Astrocyte of the spinal cord (primary cell): ENCODE data around the gene SNX24.

Experiments
- DNase-seq: peaks from one replicate; pipeline ENCODE4 v3.0.0; 2011; ENCODE audit warnings: low read depth, low spot score
- H3K4me3 ChIP-seq: 2 replicates; pipeline ENCODE4 v1.5.1; 2011; ENCODE audit warnings: low read depth, mild to moderate bottlenecking, low read length, moderate library complexity
- in situ Hi-C: cut with HindIII; loops from 2 replicates; pipeline ENCODE4 v1.10.0; 2017; ENCODE audit warnings: low sequenced_read_pairs
- TF ChIP-seq, protein P1 (sequence below): IDR thresholded peaks from 2 replicates; pipeline ENCODE4 v1.5.1; 2012; ENCODE audit warnings: low read depth, mild to moderate bottlenecking, low read length, inconsistent platforms

Gene SNX24

DNA sequence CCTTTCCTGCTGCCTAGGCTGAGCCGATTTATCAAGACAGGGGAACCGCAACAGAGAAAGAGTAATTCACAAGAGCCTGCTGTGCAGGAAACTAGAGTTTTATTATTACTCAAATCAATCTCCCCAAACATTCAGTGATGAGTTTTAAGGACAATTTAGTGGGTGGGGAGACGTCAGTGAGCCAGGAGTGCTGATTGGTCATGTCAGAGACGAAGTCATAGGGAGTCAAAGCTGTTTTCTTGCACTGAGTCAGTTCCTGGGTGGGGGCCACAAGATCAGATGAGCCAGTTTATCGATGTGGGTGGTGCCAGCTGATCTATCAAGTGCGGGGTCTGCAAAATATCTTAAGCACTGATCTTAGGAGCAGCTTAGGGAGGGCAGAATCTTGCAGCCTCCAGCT lies 19.0 kb downstream of the SNX24 start:
- H3K4me3 ChIP-seq = no peak overlapping the region
- in situ Hi-C loops = no loop called here
- TF ChIP-seq, protein P1, sequence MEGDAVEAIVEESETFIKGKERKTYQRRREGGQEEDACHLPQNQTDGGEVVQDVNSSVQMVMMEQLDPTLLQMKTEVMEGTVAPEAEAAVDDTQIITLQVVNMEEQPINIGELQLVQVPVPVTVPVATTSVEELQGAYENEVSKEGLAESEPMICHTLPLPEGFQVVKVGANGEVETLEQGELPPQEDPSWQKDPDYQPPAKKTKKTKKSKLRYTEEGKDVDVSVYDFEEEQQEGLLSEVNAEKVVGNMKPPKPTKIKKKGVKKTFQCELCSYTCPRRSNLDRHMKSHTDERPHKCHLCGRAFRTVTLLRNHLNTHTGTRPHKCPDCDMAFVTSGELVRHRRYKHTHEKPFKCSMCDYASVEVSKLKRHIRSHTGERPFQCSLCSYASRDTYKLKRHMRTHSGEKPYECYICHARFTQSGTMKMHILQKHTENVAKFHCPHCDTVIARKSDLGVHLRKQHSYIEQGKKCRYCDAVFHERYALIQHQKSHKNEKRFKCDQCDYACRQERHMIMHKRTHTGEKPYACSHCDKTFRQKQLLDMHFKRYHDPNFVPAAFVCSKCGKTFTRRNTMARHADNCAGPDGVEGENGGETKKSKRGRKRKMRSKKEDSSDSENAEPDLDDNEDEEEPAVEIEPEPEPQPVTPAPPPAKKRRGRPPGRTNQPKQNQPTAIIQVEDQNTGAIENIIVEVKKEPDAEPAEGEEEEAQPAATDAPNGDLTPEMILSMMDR = no peak
- DNase-seq = no peak

DNA sequence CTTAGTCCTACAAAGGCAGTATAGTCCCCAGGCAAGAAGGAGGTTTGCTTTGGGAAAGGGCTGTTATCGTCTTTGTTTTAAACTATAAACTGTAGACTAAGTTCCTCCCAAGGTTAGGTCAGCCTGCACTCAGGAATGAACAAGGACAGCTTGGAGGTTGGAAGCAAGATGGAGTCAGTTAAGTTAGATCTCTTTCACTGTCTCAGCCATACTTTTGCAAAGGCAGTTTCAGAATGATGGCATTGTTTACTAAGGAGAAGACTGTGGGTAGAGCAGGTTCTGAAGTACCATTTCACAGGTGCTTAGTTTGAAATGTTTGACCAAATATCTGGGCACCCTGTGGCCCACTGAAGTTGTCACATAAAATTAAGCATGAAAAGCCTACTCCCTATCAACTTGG lies 19.4 kb downstream of the SNX24 start:
- TF ChIP-seq, protein P1 = no peak
- DNase-seq = no peak
- in situ Hi-C loops = no loop called here

DNA sequence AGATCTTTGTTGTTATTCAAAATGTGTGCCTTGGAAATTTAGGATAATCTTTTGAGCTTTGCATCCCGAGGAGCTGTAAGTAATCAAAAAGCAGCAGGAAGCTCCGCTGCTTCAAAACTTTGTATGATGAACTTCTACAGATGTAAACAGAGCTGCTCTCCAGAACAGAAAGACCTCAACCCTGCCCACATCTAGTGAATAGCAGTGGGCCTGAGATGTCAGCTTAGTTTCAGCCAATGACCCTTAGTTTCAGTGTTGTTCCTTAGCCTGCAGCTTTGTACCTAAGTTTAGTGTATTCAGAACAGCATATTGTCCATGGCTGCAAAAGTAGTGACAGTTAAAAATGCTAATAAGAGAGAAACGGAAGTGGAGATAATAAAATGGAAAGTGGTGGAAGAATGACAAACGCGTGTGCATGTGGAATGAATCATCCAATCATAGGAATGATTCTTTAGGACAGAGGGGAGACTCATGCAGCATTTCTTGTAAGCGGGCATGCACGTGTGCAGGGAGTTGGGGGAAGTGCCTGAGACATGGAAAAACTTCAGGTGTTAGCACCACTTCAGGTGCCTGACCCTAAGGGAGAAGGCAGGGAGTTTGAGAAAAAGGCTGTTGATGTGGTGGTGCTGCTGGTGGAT lies 24.9 kb downstream of the SNX24 start:
- no peak overlapping the region for H3K4me3 ChIP-seq
- in situ Hi-C loops = no loop called here
- peak; percentile 21 for DNase-seq
- TF ChIP-seq, protein P1 = no peak

More for the DNA sequence above, 19.4 kb downstream of the SNX24 start:
- no peak overlapping the region for H3K4me3 ChIP-seq

DNA sequence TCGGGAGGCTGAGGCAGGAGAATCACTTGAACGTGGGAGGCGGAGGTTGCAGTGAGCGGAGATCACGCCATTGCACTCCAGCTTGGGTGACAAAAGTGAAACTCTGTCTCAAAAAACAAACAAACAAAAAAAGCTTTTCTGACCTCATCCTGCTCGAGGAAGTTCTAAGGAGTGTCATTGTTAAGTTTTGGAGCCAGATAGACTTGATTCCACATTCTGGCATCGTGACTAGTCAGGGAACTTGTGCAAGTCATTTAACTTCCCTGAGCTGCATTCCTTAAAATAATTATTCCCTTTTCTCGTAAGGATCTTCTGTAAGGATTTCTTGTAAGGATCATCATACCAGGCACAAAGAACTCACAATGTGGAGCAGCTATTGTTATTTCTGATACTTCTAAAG lies 26.2 kb downstream of the SNX24 start:
- no peak for DNase-seq
- in situ Hi-C loops = no loop called here
- TF ChIP-seq, protein P1 = no peak
- no peak overlapping the region for H3K4me3 ChIP-seq

DNA sequence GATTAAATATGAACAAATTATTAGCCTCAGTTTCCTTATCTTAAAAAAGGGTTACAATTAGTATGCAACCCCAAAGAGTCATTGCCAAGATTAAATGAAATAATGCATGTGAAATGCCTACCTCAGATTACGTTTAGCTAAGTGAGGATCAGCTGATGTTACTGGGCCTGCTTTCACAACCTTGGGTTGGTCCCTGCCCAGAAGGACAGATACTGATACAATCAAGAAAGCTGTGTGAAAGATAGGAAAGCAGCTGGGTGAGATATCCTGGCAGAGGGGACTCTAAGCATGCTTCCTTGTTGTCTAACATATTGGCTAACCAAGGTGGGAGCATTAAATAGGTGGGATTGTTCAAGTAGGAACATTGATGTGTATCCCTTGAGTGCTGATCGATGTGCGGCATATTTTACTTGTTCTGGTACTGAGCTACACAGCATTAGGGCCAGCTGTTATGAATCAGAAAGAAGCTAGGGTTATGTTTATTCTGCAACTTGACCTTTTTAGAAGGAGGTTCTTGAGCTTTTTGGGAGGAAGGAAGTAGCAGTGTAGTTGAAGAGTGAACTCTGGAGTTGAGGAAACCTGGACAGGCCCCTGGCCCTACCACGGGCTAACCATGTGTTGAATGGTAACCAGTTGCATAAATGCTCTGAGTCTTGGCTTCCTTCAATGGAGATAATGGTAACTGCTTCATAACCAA lies 28.9 kb downstream of the SNX24 start:
- no peak overlapping the region for H3K4me3 ChIP-seq
- in situ Hi-C loops = no loop called here
- DNase-seq = no peak
- TF ChIP-seq, protein P1 = no peak

DNA sequence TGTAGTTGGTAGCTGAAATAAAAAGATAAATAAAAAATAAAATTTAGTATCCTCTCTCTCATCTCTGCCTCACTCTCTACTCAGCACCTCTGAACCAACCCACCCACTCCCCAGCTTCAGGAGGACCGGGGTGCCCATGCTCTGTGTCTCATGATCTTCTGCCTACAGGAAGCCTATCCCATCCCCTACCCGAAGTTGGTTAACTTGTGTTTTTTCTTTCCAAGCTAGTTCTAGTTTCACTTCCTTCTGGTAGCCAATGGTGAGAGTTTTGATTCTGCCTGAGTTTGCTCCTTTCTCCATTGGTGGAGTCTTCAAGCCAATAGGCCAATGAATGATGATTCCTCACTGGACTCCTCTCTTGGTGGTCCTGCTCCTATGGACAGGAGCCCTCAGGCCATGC lies 32.1 kb downstream of the SNX24 start:
- DNase-seq = no peak
- TF ChIP-seq, protein P1 = no peak
- in situ Hi-C loops = no loop called here
- H3K4me3 ChIP-seq = no peak overlapping the region
